Hepatocyte (in vitro differentiated cells): ENCODE results near the gene ABCA10. TPM values are rescaled to one million over a fixed set of nuclear protein-coding genes. Genes with fewer than 3 reads are reported as not detected.
"Not testable (repeated sequence)": the region's sequence is repeated elsewhere in the genome, so short reads cannot be mapped to it uniquely, and the experiment has no call there.

Experiments
- DNase-seq: peaks from one replicate; pipeline ENCODE4 v3.0.0-alpha.2; 2016; ENCODE audit warnings: low spot score
- H2AFZ ChIP-seq: fragments of 200-600 bp; sonication (generic); 2 replicates; pipeline ENCODE4 v1.6.0; 2016; ENCODE audit warnings: antibody characterized with exemption, mild to moderate bottlenecking
- H3K27ac ChIP-seq: fragments of 200-600 bp; sonication (generic); 2 replicates; pipeline ENCODE4 v1.5.1; 2016; ENCODE audit warnings: mild to moderate bottlenecking
- H3K27me3 ChIP-seq: fragments of 200-600 bp; sonication (generic); 2 replicates; pipeline ENCODE4 v1.6.1; 2016
- H3K36me3 ChIP-seq: fragments of 200-600 bp; sonication (generic); replicated peaks from 2 replicates; pipeline ENCODE4 v1.5.1; 2016; ENCODE audit warnings: low read depth; ENCODE audit not compliant: insufficient read depth
- H3K4me1 ChIP-seq: fragments of 200-600 bp; sonication (generic); 2 replicates; pipeline ENCODE4 v1.5.1; 2016; ENCODE audit warnings: mild to moderate bottlenecking, moderate library complexity; ENCODE audit not compliant: insufficient read depth
- H3K4me2 ChIP-seq: fragments of 200-600 bp; sonication (generic); 2 replicates; pipeline ENCODE4 v1.6.0; 2016
- H3K4me3 ChIP-seq: fragments of 200-600 bp; sonication (generic); 2 replicates; pipeline ENCODE4 v1.5.1; 2016; ENCODE audit warnings: mild to moderate bottlenecking
- H3K79me2 ChIP-seq: fragments of 200-600 bp; sonication (generic); 2 replicates; pipeline ENCODE4 v1.6.0; 2017; ENCODE audit warnings: mild to moderate bottlenecking
- H3K9me2 ChIP-seq: fragments of 200-600 bp; sonication (generic); replicated peaks from 2 replicates; pipeline ENCODE4 v1.6.0; 2017; ENCODE audit warnings: mild to moderate bottlenecking; ENCODE audit not compliant: insufficient read depth
- H3K9me3 ChIP-seq: fragments of 200-600 bp; sonication (generic); 2 replicates; pipeline ENCODE4 v1.5.1; 2016; ENCODE audit warnings: low read depth, mild to moderate bottlenecking
- H4K20me1 ChIP-seq: fragments of 200-600 bp; sonication (generic); 2 replicates; pipeline ENCODE4 v1.6.0; 2016; ENCODE audit warnings: mild to moderate bottlenecking; ENCODE audit not compliant: insufficient read depth, poor library complexity, severe bottlenecking
- EZH2 ChIP-seq: fragments of 200-600 bp; sonication (generic); IDR thresholded peaks from 2 replicates; pipeline ENCODE4 v1.6.1; 2016; ENCODE audit warnings: antibody characterized with exemption, mild to moderate bottlenecking, borderline replicate concordance
- EZH2phosphoT487 ChIP-seq: fragments of 200-600 bp; sonication (generic); IDR thresholded peaks from one replicate; pipeline ENCODE4 v1.6.1; 2018; ENCODE audit warnings: antibody characterized with exemption, mild to moderate bottlenecking, low read depth, moderate library complexity; ENCODE audit not compliant: unreplicated experiment, severe bottlenecking
- WGBS: methylation state at CpG from one replicate; pipeline ENCODE4 v1.1.6; 2016; ENCODE audit warnings: low lambda C conversion rate; ENCODE audit errors: missing lambda C conversion rate; 5-methylcytosine and 5-hydroxymethylcytosine counted together
- polyA plus RNA-seq: library from polyadenylated mRNA; unstranded; fragments of >200 nt; fragmentation: Nextera tagmentation; extraction: Ambion mirVana; gene quantifications from 2 replicates; pipeline ENCODE4 v1.2.1, GENCODE V29; 2016
- total RNA-seq: library from RNA; depleted of rRNA; stranded (reverse); fragments of >200 nt; gene quantifications from 2 replicates; pipeline ENCODE4 v1.2.3, GENCODE V29; 2014
- TF ChIP-seq, protein P1 (sequence below): fragments of 200-600 bp; sonication (generic); IDR thresholded peaks from 2 replicates; pipeline ENCODE4 v1.5.1; 2016; ENCODE audit warnings: antibody characterized with exemption, mild to moderate bottlenecking; ENCODE audit not compliant: poor library complexity

ABCA10 gene
- total and polyA plus RNA-seq, 2 experiments from 2014 or later, result 4.7 TPM; not detected in 1

DNA sequence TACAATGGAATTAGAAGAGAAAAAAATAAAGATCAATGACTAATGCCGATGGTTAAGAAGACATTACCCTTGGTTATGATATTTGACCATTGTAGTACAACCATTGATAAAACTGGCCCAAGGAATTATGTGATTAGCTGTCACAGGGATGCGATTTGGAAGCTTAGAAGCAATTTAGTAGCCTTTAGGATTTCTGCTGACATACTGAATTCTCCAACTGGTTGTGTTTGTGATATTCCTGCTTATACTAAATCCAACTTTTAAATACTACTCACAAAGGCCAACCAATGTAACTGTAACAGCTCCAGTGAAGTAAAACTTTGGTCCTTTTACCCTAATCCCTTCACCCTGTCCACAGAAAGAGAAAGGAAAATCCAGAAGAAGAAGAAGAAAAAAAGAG, 55.5 kb downstream of the ABCA10 start:
- no peak for DNase-seq
- H3K79me2 ChIP-seq, result no peaks in the 10 kb centered on the region
- H4K20me1 ChIP-seq, result no peaks in the 10 kb centered on the region
- no peak overlapping the region for H3K4me3 ChIP-seq
- H3K27me3 ChIP-seq, result no peaks in the 10 kb centered on the region
- H3K9me3 ChIP-seq, result no peaks in the 10 kb centered on the region
- H2AFZ ChIP-seq, result no peak overlapping the region
- no peak overlapping the region for H3K27ac ChIP-seq
- H3K4me1 ChIP-seq, result no peaks in the 10 kb centered on the region
- H3K36me3 ChIP-seq, result no peaks in the 10 kb centered on the region
- no peak for TF ChIP-seq EZH2
- no peak for TF ChIP-seq EZH2phosphoT487
- TF ChIP-seq, protein P1, sequence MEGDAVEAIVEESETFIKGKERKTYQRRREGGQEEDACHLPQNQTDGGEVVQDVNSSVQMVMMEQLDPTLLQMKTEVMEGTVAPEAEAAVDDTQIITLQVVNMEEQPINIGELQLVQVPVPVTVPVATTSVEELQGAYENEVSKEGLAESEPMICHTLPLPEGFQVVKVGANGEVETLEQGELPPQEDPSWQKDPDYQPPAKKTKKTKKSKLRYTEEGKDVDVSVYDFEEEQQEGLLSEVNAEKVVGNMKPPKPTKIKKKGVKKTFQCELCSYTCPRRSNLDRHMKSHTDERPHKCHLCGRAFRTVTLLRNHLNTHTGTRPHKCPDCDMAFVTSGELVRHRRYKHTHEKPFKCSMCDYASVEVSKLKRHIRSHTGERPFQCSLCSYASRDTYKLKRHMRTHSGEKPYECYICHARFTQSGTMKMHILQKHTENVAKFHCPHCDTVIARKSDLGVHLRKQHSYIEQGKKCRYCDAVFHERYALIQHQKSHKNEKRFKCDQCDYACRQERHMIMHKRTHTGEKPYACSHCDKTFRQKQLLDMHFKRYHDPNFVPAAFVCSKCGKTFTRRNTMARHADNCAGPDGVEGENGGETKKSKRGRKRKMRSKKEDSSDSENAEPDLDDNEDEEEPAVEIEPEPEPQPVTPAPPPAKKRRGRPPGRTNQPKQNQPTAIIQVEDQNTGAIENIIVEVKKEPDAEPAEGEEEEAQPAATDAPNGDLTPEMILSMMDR, result no peak
- no peak overlapping the region for H3K4me2 ChIP-seq
- 49% methylated on average over 2 of the region's 2 CpGs for WGBS
- no peaks in the 10 kb centered on the region for H3K9me2 ChIP-seq

DNA sequence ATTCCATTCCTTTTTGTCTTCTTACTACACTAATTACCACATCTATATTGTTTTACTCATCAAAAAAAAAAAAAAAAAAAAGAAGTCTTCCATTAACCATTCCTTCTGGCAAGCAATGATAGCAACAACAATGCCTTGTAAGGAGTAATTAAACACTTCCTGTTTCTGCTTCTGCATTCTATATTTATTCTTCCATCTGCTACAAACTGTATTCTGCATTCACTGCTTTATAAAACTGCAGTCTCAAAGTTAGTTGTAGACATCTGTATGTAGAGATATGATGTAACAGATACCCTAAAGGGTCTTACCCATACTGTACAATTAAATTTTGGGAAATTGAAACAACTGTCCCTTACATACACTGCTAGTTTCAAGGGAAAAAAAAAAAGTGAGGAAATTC, 58.2 kb downstream of the ABCA10 start:
- Histone ChIP-seq H3K4me3 (no peak overlapping the region), H3K9me3 (no peaks in the 10 kb centered on the region), H4K20me1 (no peaks in the 10 kb centered on the region), H3K9me2 (no peaks in the 10 kb centered on the region), H3K4me1 (no peaks in the 10 kb centered on the region), H2AFZ (no peak overlapping the region), H3K4me2 (no peak overlapping the region), H3K27me3 (no peaks in the 10 kb centered on the region), H3K36me3 (no peaks in the 10 kb centered on the region), H3K79me2 (no peaks in the 10 kb centered on the region), H3K27ac (no peak overlapping the region)
- no peak for DNase-seq
- TF ChIP-seq, protein P1, result no peak
- no peak for TF ChIP-seq EZH2phosphoT487
- TF ChIP-seq EZH2, result no peak

DNA sequence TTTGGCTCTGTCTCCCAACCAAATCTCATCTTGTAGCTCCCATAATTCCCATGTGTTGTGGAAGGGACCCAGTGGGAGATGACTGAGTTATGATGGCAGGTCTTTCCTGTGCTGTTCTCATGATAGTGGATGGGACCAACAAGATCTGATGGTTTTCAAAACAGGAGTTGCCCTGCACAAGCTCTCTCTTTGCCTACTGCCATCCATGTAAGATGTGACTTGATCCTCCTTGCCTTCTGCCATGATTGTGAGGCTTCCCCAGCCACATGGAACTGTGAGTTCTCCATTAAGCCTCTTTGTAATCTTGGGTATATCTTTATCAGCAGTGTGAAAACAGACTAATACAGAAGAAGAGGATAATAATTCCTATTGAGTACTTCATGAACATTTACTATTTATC, 60.0 kb downstream of the ABCA10 start:
- not testable (repeated sequence) for H3K27me3 ChIP-seq, H3K4me1 ChIP-seq, H3K9me2 ChIP-seq, H4K20me1 ChIP-seq, H3K36me3 ChIP-seq, H3K27ac ChIP-seq, H3K4me3 ChIP-seq, H3K79me2 ChIP-seq, H3K4me2 ChIP-seq, H3K9me3 ChIP-seq, H2AFZ ChIP-seq, DNase-seq

DNA sequence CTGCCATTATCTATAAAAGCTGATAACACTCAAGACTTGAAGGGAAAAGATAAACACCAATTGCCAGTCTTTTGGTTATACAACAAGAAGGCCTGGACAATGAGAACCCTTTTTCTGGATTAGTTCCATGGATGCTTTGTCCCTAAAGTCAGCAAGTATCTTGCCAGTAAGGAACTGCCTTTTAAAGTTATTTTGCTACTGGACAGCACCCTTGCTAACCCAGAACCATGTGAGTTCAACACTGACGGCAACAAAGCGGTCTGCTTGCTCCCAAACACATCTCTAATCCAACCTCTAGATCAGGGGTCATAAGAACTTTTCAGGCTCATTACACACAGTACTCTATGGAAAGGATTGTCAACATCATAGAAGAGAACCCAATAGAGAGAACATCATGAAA, 61.7 kb downstream of the ABCA10 start:
- H3K4me3 ChIP-seq, result no peak overlapping the region
- no peaks in the 10 kb centered on the region for H3K9me2 ChIP-seq
- no peaks in the 10 kb centered on the region for H3K9me3 ChIP-seq
- TF ChIP-seq, protein P1, result no peak
- no peak overlapping the region for H3K4me2 ChIP-seq
- H3K4me1 ChIP-seq, result no peaks in the 10 kb centered on the region
- H4K20me1 ChIP-seq, result no peaks in the 10 kb centered on the region
- no peak overlapping the region for H2AFZ ChIP-seq
- DNase-seq, result no peak
- WGBS, result 88% methylated on average over 2 of the region's 2 CpGs
- H3K27ac ChIP-seq, result no peak overlapping the region
- H3K36me3 ChIP-seq, result no peaks in the 10 kb centered on the region
- no peaks in the 10 kb centered on the region for H3K79me2 ChIP-seq
- H3K27me3 ChIP-seq, result no peaks in the 10 kb centered on the region
